LNCaP clone FGC (cell line): ENCODE data around the gene C6orf141.

ENCODE experiments used
- DNase-seq: peaks from one replicate; pipeline ENCODE4 v3.0.0-alpha.2; 2011; ENCODE audit warnings: low read depth
- H3K4me3 ChIP-seq: 2 replicates; pipeline ENCODE4 v1.5.1; 2011; ENCODE audit warnings: mild to moderate bottlenecking, low read depth, low read length, control low read depth
- TF ChIP-seq, protein P1 (sequence below): IDR thresholded peaks from 2 replicates; pipeline ENCODE4 v1.5.1; 2012; ENCODE audit warnings: mild to moderate bottlenecking; ENCODE audit not compliant: control insufficient read depth, insufficient read depth; ENCODE audit errors: extremely low read depth

C6orf141 gene

DNA sequence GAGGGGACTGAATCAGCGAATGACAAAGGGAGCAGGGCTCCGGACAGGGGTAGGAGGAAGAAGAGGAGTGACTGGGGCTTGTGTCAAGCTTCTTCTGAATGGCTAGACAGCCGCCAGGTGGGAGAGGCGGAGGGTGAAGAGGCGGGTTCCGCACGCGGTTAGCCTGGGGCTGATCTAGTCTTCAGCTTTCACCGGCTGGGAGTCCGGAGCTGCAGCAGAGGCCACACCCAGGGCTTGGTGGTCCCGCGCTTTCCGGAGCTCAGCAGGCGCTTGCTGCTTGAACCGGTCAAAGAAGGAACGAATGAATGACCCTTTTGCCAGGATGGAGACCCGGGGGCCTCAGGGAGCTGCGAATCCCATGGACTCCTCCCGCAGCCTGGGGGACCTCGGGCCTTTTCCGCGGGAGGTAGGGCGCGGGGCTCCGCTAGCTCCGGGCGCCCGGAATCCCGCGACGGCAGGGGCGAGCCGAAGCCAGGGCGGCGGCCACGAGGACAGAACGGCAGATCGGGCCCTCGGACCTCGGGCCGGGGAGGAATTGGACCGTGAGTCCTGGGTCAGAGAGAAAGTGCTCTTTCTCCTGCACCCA, at the start of gene C6orf141:
C6orf141 (plus strand) TSS at position 177 of the 586 bp plus-strand sequence; CDS start at position 302, 125 bp downstream.
- TF ChIP-seq, protein P1, sequence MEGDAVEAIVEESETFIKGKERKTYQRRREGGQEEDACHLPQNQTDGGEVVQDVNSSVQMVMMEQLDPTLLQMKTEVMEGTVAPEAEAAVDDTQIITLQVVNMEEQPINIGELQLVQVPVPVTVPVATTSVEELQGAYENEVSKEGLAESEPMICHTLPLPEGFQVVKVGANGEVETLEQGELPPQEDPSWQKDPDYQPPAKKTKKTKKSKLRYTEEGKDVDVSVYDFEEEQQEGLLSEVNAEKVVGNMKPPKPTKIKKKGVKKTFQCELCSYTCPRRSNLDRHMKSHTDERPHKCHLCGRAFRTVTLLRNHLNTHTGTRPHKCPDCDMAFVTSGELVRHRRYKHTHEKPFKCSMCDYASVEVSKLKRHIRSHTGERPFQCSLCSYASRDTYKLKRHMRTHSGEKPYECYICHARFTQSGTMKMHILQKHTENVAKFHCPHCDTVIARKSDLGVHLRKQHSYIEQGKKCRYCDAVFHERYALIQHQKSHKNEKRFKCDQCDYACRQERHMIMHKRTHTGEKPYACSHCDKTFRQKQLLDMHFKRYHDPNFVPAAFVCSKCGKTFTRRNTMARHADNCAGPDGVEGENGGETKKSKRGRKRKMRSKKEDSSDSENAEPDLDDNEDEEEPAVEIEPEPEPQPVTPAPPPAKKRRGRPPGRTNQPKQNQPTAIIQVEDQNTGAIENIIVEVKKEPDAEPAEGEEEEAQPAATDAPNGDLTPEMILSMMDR: no peak
- H3K4me3 ChIP-seq: no peak within 1 kb of the TSS
- DNase-seq: no peak

DNA sequence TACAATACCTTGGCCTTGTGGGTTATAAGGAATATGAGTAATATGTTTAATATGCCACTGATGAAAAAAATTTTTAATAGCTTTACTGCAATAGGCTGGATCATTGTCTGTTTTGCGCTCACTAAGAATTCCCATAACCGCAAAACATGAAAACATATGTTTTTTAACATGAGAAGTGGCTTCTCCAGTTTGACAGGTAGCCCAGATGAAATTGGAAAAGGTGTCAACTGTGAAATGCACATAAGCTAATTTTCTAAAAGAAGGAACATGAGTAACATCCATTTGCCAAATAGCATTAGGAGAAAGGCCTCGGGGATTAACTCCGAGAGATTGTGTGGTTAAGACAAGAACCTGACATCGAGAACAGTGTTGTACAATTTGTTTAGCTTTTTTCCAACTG, 45.8 kb upstream of the C6orf141 start:
- DNase-seq: no peak
- no peak overlapping the region for H3K4me3 ChIP-seq
- TF ChIP-seq, protein P1: no peak

DNA sequence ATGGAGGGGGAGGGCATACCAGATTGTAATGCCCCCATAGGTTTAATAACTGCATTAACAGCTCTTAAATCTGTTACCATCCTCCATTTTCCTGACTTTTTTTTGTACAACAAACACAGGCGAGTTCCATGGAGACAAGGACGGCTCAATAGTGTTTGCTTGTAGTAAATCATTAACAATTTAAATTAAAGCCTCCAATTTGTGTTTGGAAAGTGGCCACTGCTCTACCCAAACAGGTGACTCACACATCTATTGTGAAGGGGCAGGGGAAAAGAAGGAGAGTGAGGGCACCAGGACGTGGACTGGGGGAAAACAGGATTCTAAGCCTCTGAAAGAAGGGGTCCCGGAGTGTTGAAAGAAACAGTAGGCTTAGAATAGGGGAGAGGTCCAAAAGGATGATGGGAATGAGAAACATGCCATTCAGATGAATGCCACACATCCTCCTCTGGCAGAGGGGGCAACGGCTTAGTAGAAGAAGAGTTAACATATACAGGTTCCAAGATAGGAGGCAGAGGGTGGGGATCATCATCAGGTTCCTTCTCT, 43.8 kb upstream of the C6orf141 start:
- no peak for DNase-seq
- H3K4me3 ChIP-seq: no peak overlapping the region
- TF ChIP-seq, protein P1: no peak

DNA sequence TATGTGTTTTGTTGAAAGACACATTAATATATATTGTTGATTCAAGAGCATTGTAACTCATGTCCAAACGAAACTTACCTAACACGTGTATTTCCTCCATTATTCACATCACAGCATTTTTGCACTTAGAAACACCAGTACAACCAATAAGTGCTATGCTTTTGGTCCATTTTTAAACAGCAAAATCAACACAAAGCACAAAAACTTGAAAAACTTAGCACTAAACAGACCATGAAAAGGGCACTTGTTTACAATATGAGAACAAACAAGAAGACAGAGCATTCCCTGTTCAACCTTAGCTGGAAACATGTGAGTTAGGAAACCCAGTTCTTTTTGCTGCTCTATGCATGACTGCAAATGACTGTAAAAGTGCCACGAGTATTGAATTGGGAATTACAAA, 41.1 kb upstream of the C6orf141 start:
- TF ChIP-seq, protein P1: no peak
- no peak overlapping the region for H3K4me3 ChIP-seq
- DNase-seq: no peak

DNA sequence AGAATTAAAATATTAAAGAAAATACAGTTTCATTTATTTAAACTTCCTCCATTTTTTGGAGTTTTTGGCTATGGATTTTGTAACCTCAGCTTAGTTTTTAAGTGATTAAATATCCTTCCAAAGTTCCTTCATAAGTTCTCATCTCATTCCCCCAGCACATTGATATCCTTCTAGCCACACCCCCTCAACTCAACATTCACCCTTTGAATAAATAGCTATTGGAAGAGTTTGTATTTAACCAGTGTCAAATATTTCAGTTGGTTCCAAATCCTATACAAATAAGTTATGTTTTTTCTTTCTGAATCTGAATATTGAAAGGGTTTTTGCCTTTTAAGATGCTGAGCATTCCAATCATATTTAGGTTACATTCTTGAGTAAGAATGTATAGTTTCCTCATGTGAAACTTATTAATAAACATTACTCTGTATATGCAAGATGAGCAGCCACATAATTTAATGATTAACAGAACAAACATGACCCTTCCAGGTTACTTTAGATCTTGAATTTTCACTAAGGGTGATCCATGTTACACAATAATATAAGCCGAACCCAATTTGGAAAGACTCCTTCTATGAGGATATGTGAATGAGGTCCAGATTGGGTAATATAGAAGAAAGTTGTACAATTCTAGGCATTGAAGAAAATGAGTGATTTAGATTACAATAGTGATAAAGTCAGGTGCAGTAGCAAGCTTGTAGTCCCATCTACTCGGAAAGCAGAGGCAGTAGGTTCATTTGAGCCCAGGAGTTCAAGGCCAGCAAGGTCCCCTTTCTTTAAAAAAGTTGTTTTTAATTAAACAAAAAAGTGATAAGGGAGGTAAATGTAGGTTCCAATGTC, 37.1 kb upstream of the C6orf141 start:
- no peak for DNase-seq
- H3K4me3 ChIP-seq: no peak overlapping the region
- TF ChIP-seq, protein P1: no peak

DNA sequence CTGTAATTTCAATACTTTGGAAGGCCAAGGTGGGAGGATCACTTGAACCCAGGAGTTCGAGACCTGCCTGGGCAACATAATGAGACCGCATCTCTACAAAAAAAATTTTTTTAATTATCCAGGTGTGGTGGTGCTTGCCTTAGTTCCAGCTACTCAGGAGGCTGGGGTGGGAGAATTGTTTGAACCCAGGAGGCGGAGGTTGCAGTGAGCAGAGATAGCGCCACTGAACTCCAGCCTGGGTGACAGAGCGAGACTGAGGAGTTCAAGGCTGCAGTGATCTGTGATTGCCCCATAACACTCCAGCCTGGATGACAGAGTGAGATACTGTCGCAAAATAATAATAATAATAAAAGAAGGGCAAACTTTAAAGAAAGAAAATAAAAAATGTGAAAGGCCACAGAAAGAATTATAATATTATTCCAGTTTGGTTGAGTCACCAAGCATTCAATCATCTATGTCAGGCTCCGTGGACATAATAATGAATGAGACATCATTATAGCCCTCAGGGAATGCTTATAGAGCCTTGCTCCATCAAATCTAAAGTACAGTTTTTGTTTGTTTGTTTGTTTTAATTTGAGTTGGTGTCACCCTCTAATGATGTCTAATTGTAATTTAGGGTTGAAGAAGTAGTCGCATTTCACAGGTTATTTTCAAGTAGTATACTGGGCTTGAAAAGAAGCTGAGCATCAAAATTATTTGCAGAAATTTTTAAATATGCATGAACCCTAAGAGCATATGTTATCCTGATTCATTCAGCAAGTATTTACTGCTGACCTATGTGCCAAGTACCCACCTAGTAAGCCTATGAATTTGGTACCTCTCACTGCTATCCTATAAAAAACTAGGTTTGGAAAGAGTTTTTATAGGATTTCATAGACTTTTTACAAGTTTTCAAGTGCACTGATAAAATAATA, 35.6 kb upstream of the C6orf141 start:
- TF ChIP-seq, protein P1: no peak

More for the DNA sequence above, 35.6 kb upstream of the C6orf141 start:
- H3K4me3 ChIP-seq: no peak overlapping the region
- no peak for DNase-seq
